AG09319 (cell line): Measurements from ENCODE around the gene MTMR10.

ENCODE experiments used
- DNase-seq: peaks from one replicate; pipeline ENCODE4 v3.0.0-alpha.2; 2010; ENCODE audit warnings: low read depth; ENCODE audit errors: extremely low read depth
- CTCF ChIP-seq: IDR thresholded peaks from 2 replicates; pipeline ENCODE4 v1.5.1; 2011; ENCODE audit warnings: low read depth, mild to moderate bottlenecking, inconsistent platforms, low read length, moderate library complexity

Gene MTMR10

DNA sequence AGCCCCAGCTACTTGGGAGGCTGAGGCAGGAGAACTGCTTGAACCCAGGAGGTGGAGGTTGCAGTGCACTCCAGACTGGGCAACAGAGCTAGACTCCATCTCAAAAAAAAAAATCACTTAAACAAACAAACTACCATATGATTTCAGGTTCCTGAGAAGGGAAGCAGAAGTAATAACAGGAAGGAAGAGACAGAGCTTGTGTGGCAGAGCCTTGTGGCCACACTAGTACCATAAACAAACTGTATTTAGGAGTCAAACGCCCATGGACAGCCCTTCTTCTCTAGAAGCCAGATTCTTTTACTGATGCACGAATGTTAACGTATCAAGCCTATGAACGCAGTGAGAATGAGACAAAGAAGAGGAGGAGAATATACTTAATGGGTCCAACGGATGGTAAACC, 12.0 kb downstream of the MTMR10 start:
- no peak for DNase-seq
- TF ChIP-seq CTCF, result no peak

GRCh38 chr15:30978328-30978727, 13.1 kb downstream of the MTMR10 start:
- DNase-seq, result no peak
- TF ChIP-seq CTCF, result no peak

GRCh38 chr15:30974112-30974511, 17.3 kb downstream of the MTMR10 start:
- no peak for DNase-seq
- TF ChIP-seq CTCF, result no peak

GRCh38 chr15:30973379-30973778, 18.0 kb downstream of the MTMR10 start:
- DNase-seq, result no peak
- no peak for TF ChIP-seq CTCF

- no peak for TF ChIP-seq CTCF
Observed at GRCh38 chr15:30969724-30970123, 21.7 kb downstream of the MTMR10 start.

DNA sequence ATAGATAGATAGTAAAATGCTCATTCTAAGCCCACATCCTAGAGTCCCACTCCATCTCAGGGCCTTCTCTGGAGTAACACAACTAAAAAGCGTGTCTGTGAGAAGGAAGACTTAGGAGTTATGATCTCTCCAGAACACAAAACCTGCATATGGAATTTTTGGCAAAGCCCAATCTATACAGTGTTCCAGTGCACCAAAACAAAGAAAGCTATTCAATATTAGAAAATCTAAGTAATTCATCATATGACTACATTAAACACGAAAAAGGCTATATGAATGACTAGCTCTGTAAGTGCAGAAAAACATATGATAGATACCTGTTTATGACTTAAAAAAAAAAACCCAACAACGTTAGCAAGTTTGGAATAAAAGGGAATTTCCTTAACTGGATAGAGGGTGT, 27.7 kb downstream of the MTMR10 start:
- no peak for TF ChIP-seq CTCF
- DNase-seq, result no peak

More at GRCh38 chr15:30969724-30970123, 21.7 kb downstream of the MTMR10 start:
- DNase-seq, result no peak

GRCh38 chr15:30962659-30963058, 28.8 kb downstream of the MTMR10 start:
- no peak for DNase-seq
- TF ChIP-seq CTCF, result no peak
